NT2/D1 (cell line): ENCODE results near the gene UGT3A2.

Source experiments
- SUZ12 ChIP-seq: IDR thresholded peaks from 2 replicates; pipeline ENCODE4 v1.6.1; 2011; ENCODE audit not compliant: insufficient read length, insufficient read depth; ENCODE audit errors: extremely low read depth
- YY1 ChIP-seq: IDR thresholded peaks from 2 replicates; pipeline ENCODE4 v1.6.1; 2011; ENCODE audit not compliant: insufficient read length, insufficient read depth
- ZNF274 ChIP-seq: IDR thresholded peaks from 2 replicates; pipeline ENCODE4 v1.6.1; 2011; ENCODE audit warnings: mild to moderate bottlenecking, low read depth, low read length

DNA sequence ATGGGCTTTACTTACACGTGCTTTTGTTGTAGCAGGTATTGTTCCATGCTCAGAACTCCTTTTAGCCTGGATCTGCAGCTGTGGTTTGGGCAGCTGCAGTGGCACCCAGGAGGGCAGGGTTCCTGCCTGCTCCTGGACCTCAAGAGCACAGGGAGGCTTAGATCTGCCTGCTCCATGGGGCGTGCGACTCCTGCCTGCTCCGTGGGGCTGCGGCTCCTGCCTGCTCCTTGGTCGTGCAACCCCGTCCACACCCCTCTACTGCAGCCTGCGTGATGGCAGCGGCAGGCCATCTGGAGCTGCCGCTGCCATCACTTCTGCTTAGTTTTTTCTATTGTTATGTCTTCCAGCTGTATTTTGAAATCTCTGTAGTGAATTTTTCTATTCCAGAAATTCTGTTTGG is 11.7 kb upstream of the UGT3A2 start:
- TF ChIP-seq YY1 (no peak), ZNF274 (no peak), SUZ12 (no peak)
